Measurements from ENCODE around the gene EME2. TPM values are rescaled to one million over a fixed set of nuclear protein-coding genes. Genes with fewer than 3 reads are reported as not detected.

EME2 gene
- total RNA-seq, 1 experiment from 2014 or later, result 63.6 TPM

GRCh38 chr16:1767116-1767994 lies 5.3 kb upstream of the EME2 start:
- TF ChIP-seq CTCF (conservative IDR thresholded peaks at IDR 0.05), result no peak
- Histone ChIP-seq H2BK15ac (ENCODE audit: low read depth, low read length) (no peak overlapping the region), H2BK20ac (ENCODE audit: low read depth, low read length, poor library complexity, severe bottlenecking) (no peak overlapping the region), H4K8ac (replicated peaks; ENCODE audit: insufficient read length, low read depth, low read length) (no peak overlapping the region), H3K9me3 (ENCODE audit: control insufficient read depth, low read depth, low read length) (no peaks in the 10 kb centered on the region), H3K9ac (ENCODE audit: extremely low read depth, insufficient read length, low read length) (no peak overlapping the region), H3K23ac (ENCODE audit: insufficient read length, low read depth, low read length) (no peak overlapping the region), H3K14ac (ENCODE audit: insufficient read depth, low read length) (no peak overlapping the region), H2AFZ (ENCODE audit: low read length) (no peak overlapping the region), H3K18ac (ENCODE audit: insufficient read length, low read depth, low read length) (no peak overlapping the region), H3T11ph (ENCODE audit: low read length) (no peak overlapping the region), H3K27ac (ENCODE audit: insufficient read length, low read depth, low read length) (no peak overlapping the region), H3K56ac (ENCODE audit: insufficient read length, low read depth, low read length) (no peak overlapping the region), H2BK120ac (ENCODE audit: low read depth, low read length, poor library complexity, severe bottlenecking) (no peak overlapping the region), H3K23me2 (ENCODE audit: insufficient read length, low read depth, low read length, poor library complexity, severe bottlenecking) (peaks cover 6% of the 10 kb centered on the region), H3K79me2 (ENCODE audit: insufficient read depth, low read length) (no peaks in the 10 kb centered on the region; the same call in 1 of the 2 replicates), H2BK5ac (ENCODE audit: insufficient read length, low read length) (no peak overlapping the region), H4K5ac (ENCODE audit: insufficient read length, low read depth, low read length) (no peak overlapping the region), H4K91ac (ENCODE audit: insufficient read length, low read depth, low read length) (no peak overlapping the region), H2BK12ac (ENCODE audit: insufficient read length, low read depth, low read length) (no peak overlapping the region), H2AK5ac (ENCODE audit: insufficient read length, low read length) (no peak overlapping the region), H3K4ac (ENCODE audit: low read depth, low read length) (no peak overlapping the region), H3K79me1 (ENCODE audit: insufficient read depth, low read depth, low read length, poor library complexity, severe bottlenecking) (no peaks in the 10 kb centered on the region), H4K20me1 (ENCODE audit: control insufficient read depth, insufficient read depth, insufficient read length) (no peaks in the 10 kb centered on the region), H3K27me3 (ENCODE audit: insufficient read depth, low read length) (no peaks in the 10 kb centered on the region), H3K4me1 (ENCODE audit: insufficient read depth, low read length) (no peaks in the 10 kb centered on the region), H3K4me2 (ENCODE audit: insufficient read depth, insufficient read length, low read length) (no peak overlapping the region)
- WGBS (ENCODE audit: extremely low coverage, insufficient read length, low lambda C conversion rate), result no CpG with 5 or more reads among the region's 42 CpGs
- no peak overlapping the region for H3K27ac Mint-ChIP-seq
- no peaks in the 10 kb centered on the region for H3K9me3 Mint-ChIP-seq
- peaks cover 10 to 36% (median 31%) of the 10 kb centered on the region in 3 experiments; a peak in 6 of 7 replicates for H3K36me3 Mint-ChIP-seq (ENCODE audit: insufficient read depth in 1 of 3, low read depth in 3 of 3)
- no peak overlapping the region for H3K4me3 Mint-ChIP-seq
- H3K4me1 Mint-ChIP-seq, result peaks cover 3 to 14% of the 10 kb centered on the region in 2 experiments
- no peak for DNase-seq
- H3K27me3 Mint-ChIP-seq (ENCODE audit: low read depth), result no peaks in the 10 kb centered on the region; the same call in 1 of the 2 replicates

All from H9 (cell line).